Prostate gland (tissue), 2 donors: ENCODE results near the gene TAS2R20.

ENCODE experiments used
- POLR2AphosphoS5 ChIP-seq: sonication (generic); formaldehyde crosslinking; IDR thresholded peaks from one replicate; pipeline ENCODE4 v1.6.1; 2017; ENCODE audit warnings: antibody characterized with exemption
- TF ChIP-seq, protein P1 (sequence below), 4 experiments: fragments of 200-600 bp in 2 of 4; fragments of 450-650 bp in 2 of 4; sonication (generic) in 2 of 4; IDR thresholded peaks; 1 replicate in 3 of 4; 2 replicates in 1 of 4; pipeline ENCODE4 v1.5.1; 2016 to 2019; ENCODE audit warnings: antibody characterized with exemption in 4 of 4, mild to moderate bottlenecking in 2 of 4, moderate library complexity in 2 of 4

DNA sequence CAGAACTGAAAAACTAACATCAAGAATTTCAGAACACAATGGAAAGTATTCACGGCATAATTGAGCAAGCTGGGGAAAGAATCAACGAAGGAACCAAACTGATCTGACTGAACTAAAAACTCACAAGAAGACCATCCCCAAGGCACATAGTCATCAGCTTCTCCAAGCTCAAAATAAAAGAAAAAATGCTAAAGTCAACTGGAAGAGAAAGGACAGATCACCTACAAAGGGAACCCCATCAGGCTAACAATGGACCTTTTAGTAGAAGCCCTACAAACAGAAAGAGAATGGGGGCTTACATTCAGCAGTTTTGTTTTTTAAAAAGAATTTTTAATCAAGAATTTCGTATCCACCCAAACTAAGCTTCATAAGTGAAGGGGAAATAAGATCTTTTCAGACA lies 23.1 kb downstream of the TAS2R20 start:
- TF ChIP-seq, protein P1, sequence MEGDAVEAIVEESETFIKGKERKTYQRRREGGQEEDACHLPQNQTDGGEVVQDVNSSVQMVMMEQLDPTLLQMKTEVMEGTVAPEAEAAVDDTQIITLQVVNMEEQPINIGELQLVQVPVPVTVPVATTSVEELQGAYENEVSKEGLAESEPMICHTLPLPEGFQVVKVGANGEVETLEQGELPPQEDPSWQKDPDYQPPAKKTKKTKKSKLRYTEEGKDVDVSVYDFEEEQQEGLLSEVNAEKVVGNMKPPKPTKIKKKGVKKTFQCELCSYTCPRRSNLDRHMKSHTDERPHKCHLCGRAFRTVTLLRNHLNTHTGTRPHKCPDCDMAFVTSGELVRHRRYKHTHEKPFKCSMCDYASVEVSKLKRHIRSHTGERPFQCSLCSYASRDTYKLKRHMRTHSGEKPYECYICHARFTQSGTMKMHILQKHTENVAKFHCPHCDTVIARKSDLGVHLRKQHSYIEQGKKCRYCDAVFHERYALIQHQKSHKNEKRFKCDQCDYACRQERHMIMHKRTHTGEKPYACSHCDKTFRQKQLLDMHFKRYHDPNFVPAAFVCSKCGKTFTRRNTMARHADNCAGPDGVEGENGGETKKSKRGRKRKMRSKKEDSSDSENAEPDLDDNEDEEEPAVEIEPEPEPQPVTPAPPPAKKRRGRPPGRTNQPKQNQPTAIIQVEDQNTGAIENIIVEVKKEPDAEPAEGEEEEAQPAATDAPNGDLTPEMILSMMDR (IDR thresholded peaks at IDR 0.05): no peak
- TF ChIP-seq POLR2AphosphoS5: no peak
